ENCODE results near the gene CTSZ. TPM values are rescaled to one million over a fixed set of nuclear protein-coding genes. Genes with fewer than 3 reads are reported as not detected.

Gene CTSZ
- total RNA-seq, 1 donor from 2014 or later, result 250 TPM

DNA sequence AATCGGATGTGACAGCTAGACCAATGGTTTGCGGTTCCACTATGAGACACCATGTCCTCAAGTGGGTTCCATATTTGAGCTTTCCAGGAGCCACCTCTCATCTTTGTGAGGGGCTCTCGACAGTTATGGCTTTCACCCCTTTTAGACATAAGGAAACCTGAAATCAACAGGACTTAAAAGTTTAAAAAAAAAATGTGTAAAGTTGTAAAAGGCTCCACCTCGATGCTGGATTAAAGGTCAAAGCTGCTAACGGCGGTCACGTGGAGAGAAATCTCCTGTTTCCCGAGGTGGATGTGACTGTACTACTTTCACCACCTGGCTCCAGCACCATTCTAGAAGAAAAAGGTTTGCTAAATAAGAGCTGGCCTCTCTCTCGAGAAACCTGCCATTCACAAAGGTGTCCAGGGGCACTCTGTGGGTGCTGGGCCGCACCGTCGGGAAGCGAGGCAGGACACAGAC is 24.5 kb upstream of the CTSZ start:
- DNase-seq, result no peak

DNA sequence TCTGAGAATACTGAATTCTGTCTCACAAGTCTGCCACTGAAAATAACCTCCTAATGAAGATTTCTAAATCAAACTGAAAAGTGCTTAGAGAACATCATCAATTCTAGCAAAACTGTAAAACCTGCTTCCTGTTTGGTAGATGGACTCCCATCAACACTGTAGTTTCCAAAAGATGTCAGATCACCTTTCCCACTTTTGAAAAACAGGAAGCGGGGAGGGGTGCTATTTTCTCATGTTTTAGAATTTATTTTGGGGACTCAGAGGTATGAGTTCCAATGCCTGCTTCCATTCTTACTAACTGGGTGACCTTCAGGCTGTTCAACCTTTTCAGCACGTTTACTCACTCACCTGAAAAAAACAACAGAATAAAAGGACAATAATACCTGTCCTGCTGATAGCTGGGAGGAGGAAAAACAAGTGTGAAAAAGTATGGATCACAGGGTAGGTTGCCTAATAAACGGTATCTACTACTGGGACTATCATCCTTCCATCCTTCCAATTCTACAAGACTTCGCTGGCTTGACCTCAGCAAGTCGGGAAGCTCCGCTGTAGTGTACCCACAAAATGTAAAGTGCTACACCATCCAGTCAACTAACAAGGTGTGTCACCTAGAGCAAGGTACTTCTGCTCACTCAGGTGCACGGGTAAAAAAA is 24.0 kb upstream of the CTSZ start:
- no peak for DNase-seq

DNA sequence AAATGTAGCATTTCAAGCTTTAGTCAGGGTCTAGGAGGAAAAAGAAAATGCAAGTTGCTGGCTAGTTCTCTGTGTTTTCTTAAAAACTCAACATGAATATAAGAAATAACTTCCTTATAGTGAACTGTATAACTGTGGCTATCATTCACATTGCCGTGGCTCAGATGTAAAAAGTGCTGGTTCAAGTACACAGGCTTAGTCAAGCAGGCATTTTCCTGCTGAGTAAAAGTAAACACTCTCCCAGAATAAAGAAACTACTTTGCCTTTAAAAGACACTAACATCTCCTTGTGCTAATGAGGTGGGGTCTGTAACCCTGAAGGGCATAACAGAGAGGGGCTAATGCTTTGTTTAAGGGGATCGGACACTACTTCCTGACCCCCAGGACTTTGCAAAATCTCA is 21.8 kb upstream of the CTSZ start:
- no peak for DNase-seq

DNA sequence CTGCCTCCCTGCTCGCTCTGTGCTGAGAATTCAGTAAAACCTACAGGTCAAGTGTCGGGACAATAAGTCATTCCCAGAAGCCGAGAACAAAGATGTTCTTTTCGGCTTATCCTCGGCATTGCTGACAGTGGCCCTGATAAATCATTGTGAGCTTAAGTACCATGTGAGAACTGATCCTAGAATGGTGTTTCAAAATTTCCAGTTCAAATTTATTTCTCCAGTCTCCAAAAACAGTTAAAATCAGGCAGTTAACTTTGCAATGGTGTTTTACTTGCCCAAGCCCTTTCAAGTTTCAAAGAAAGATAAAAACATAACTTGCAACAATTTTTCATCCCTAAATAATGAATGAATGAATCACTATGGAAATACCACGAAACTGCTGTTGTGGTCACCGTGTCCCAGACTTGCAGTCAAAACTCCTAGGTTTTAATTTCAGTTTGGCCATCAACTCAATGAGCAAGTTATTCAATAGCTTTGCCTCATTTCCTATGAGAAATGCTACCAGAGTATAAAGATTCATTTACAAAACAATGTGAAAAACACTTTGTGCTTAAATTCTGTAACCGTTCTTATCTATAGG is 20.8 kb upstream of the CTSZ start:
- no peak for DNase-seq

DNA sequence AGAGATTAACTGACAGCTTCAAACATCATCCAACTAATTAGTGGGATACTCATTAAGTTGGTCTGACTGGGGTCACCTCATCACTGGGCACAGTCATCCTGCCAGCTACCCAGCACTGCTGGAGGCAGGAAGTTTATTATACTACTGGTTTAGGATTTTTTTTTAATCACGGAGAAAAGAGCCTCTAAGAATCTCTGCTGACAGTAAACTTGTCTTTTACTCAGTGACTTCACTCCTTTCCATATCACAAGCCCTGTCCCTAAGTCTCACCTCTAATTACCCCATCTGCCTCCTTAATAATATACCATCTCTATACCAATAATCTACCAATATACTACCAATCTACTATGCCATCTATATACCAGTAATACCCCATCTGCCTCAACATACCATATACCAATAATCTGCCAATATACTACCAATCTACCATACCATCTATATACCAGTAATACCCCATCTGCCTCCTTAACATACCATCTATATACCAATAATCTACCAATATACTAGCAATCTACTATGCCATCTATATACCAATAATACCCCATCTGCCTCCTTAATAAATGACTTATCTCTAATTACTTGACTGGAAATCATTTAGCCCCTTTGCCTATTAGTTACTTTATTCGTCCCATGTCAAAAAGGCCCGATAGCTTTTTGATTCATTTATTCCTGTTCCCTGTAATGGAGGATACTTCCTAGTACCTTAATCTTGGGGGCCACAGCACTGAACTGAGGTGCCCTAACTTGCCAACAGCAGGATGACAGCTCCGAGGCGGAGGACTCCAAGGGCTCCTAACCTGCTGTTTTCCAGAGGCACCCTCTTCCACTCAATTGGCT is 20.1 kb upstream of the CTSZ start:
- no peak for DNase-seq

DNA sequence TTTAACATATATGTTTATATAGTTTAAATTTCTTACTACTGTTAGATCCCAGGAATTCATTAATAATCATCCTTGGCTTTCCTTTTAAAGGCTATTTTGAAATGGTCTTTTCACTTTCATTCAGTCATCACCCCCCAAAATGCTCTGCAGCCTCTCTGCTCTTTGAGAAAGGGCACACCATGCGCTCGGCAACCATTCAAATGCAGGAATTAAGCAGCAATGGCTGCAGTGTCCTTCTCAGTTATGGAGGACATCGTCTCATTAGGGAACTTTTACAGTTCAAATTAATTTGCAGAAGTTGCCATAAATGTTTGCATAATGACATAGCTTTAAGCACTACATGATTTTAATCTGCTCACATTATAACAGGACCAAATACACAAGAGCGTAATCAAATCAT is 18.5 kb upstream of the CTSZ start:
- DNase-seq, result no peak

DNA sequence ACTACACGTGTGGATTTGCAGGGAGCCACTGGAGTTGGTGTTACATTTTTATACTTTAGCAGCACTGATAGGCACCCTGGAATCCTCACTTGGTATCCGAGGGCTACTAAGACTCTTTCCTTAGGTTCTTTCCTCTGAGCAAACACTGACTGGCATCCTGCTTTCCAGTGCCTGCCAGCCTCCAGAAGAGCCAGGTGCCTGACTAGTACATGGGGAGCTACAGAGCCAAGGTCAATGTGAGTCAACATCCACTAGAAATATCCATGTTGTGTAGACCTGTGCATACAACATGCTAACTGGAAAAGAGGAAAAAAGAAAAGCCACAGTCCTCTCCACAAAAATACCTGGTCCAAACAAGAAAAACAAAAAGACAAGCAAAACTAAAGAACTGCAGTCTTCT is 18.0 kb upstream of the CTSZ start:
- no peak for DNase-seq

DNA sequence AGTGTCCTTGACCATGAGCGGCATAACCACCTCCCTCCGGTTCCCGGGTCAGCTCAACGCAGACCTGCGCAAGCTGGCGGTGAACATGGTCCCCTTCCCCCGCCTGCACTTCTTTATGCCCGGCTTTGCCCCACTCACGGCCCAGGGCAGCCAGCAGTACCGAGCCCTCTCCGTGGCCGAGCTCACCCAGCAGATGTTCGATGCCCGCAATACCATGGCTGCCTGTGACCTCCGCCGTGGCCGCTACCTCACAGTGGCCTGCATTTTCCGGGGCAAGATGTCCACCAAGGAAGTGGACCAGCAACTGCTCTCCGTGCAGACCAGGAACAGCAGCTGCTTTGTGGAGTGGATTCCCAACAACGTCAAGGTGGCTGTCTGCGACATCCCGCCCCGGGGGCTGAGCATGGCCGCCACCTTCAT is 17.1 kb upstream of the CTSZ start:
- no peak for DNase-seq

DNA sequence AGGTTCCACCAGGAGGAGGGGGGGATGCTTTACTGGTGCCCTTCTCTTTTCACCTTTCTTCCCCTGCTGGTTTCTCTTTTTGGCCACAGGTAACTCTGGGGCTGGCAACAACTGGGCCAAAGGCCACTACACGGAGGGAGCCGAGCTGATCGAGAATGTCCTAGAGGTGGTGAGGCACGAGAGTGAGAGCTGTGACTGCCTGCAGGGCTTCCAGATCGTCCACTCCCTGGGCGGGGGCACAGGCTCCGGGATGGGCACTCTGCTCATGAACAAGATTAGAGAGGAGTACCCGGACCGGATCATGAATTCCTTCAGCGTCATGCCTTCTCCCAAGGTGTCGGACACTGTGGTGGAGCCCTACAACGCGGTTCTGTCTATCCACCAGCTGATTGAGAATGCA is 16.6 kb upstream of the CTSZ start:
- no peak for DNase-seq

DNA sequence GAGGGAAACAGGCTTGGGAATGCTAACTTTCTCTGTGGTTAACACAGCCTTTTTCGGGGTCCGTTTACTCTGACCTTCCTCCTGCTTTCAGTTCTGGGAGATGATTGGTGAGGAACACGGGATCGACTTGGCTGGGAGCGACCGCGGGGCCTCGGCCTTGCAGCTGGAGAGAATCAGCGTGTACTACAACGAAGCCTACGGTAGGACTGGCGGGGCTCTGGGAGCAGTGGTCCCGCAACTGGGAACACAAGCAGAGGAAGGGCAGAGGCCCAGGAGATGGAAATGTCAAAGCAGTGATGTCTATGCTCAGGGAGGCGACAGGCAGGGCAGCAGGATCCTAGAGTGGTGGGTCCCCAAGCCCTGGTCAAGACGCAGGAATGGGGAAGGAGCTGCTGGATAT is 15.7 kb upstream of the CTSZ start:
- DNase-seq, result no peak

DNA sequence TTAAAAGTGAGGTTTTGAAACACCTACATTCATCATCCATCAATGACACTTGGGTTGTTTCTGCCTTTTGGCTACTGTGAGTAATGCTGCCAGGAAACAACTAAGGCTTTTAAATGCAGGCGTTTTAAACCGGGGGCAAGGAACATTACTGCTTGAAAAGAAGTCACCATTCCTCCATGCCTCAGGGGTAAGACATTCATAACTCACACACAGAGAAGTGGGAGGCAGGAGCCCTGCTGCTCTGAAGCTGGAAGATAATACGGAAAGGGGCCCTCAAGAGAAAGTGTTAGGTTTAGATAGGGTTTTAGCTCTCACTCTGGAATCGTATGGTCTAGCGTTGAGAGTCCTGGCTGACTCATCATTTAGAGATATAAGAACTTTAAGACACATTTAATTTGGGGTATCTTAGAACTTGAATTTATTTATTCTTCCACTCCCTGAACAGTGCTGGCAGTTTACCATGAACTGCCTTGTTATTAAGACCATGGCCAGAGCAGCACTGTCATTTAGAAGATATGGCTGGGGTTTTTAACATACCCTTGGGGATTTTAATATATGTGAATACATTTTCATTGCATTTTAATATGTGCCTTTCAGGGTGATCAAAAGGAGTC is 14.0 kb upstream of the CTSZ start:
- no peak for DNase-seq

DNA sequence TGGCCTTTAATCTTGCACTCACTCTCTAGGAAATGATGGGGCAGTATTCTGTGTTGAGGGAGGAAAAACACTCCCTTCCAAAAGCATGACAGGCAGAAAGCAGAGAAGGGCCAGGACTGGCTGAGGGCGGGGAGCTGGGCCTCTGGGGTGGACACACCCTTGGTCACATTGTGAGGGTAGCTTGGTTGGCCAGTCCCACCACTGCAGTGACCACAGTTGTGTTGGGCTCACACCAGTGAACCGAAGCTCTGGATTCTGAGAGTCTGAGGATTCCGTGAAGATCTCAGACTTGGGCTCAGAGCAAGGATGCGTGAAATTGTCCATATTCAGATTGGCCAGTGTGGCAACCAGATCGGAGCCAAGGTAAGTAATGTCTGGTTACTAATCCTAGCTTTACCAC is 12.2 kb upstream of the CTSZ start, which contains the start of gene TUBB1:
TUBB1 (plus strand) TSS at position 213 of the 400 bp plus-strand sequence; CDS start at position 307, 94 bp downstream.
- DNase-seq, result no peak

DNA sequence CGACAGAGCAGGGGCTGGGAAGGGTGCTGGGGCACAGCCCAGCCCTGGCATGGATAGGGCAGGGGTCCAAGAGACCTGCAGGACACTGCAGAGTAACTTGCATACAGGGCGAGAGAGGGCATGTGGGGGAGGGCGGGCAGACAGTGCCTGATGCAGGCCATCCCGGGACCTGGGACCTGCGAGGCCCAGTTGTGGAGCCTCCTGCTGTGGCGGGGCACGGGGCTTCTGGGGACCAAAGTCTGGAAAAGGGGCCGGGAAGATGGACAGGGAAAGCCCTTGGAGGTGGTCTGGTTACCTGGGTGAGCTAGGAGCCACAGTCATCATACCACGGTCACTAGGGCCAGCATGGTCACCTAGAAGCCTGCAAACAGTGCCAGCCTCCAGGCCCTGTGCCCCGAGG is 11.8 kb upstream of the CTSZ start:
- no peak for DNase-seq

DNA sequence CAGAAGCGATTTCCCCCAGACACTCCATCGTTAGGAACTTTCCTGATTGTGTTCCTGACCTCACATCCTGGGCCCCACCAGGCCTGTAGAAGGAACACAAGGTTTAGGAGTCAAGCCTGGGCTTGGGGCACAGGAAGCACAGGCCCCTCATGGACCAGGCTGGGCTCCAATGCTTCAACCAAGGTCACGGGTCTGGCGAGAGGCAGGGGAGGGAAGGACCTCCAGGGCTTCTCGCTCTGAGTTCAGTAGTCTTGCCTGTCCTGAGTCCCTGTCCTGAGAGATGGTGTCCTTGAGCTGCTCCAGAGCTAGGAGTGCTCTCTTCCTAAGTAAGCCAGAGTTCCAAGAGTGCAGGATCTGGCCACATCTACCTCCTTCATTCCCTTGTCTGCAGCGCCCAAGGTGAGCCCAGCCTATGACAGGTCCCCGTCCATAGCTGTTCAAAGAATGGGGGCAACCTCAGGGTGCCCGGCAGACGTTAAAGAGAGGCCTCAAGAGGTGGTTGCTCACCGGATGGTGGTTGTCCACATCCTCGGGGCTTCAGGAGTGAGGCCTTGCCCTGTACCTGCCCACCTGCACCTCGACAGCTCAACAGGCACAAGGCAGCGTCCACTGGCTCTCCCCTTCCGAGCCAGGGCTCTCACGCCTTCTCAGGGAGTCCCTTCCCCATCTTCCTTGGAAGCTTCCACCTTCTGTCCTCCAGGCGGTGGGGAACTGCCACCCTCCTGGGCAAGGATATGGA is 10.6 kb upstream of the CTSZ start:
- DNase-seq, result no peak

DNA sequence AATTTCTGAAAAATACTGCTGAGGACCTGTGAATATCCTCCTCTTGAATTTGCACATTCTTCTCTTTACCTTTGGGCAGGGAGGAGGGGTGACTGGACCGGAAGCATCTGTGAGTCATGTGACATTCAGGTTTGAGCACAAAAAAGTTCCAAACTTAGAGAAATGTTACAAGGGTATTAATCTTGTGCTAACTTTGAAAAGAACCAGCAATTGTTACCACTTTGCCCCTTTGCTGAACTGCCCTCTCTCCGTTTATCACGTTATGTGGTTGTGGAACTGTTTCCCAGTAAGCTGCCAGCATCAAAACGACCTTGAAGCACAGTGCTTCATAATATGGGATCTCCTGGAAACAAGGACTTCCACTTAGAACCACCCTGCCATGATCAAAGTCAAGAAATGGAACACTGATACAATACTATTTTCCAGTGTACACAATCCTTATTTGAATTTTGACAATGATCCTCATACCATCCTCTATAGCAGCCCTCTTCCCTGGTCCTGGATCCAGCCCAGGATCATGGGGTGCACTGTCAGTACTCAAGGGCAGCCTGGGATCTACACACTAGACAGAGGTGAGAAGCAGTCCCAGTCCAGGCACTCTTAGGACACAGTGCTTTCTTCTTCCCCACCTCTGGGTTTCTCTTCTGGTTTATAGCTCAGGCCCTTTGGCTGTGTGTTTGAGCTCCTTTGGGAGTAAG is 9.9 kb upstream of the CTSZ start:
- peak; percentile 55 for DNase-seq

DNA sequence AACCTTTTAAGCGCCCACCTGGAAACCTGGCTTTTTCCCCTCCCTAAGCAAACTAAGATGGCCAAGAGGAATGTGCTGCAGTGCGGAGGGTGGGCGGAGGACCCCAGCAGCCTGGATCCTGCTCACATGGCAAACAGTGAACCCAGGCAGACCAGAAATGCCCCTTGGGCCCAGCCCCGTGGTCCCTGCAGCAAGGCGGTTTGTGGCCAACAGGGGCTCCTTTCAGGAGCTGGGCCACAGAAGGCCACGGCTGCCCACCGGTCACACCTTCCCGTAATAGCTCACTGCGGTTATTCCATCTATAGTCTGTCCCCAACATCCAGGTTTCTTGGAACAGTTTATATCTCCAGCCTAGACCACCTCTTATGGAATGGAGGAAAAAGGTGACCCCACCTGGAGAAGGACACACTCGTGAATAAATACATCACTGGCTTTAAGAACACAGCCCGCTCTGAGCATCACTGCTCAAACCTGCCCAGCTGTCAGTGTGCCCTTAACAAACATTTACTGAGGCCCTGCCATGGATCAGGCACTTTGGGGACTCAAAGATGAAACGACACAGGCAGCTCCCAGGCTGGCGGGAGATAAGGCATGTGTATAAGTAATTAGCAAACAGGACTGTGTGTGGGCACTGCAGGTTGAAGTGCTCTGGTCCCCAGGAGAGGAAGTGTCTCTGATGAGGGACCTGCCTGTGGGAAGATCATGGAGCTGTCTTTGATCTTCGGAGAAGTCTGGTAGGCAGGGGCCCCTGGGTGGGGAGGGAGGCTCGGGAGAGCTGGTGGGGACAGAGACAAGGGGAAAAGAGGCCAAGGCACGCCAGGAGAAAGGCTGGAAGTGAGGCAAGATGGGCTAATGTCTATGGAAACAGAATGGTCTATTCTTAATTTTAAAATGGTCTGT is 9.0 kb upstream of the CTSZ start:
- DNase-seq, result no peak

DNA sequence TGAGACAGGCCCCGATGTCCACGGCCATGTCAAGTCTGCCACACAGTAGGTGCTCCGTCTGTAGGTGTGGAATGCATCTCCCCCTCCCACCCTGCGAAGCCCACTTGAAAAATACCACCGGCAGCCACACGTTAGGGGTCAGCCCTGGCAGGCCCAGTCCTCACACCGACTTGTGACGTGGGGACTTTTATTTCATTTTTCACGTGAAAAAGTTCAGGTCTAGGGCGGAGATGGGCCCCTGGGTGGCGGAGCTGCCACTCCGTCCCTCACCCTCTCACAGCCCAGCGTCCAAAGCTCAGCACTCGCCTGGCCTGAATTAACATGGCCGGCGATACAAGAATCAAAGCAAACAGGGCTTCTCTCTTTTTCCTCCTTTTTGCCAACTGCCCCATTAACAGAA is 8.4 kb upstream of the CTSZ start:
- no peak for DNase-seq

DNA sequence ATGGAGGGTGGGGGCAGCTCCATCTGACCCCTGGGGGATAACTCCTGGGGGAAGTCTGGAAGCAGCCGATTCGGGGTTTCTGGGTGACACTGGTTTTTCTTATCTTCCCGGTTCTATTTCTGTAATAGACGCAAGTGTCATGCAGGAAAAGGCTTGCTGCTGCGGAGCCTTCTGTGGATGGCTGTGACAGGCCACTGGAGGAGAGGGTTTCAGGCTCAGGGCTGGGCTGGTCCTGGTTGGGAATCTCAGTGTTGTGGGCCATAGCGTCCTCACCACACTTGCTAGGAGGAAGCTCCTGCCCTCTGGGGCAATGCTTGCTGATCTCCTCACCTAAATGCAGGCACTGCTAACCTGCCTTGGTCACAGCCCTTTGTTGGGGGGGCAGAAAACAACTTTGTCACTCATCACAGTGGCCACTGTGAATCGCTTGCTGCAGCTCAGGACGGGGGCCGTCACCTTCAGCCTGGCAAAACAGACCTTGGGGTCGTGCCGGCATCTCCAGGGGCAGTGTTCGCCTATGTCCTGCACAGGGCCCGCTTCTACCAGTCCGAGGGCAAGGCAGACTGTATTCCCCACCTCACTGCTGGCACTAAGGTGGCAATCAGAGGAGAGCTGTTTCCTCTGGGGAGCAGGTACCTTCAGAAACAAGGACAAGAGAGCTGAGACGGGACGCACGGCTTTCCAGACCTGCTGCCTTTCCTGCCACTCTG is 7.8 kb upstream of the CTSZ start:
- no peak for DNase-seq

DNA sequence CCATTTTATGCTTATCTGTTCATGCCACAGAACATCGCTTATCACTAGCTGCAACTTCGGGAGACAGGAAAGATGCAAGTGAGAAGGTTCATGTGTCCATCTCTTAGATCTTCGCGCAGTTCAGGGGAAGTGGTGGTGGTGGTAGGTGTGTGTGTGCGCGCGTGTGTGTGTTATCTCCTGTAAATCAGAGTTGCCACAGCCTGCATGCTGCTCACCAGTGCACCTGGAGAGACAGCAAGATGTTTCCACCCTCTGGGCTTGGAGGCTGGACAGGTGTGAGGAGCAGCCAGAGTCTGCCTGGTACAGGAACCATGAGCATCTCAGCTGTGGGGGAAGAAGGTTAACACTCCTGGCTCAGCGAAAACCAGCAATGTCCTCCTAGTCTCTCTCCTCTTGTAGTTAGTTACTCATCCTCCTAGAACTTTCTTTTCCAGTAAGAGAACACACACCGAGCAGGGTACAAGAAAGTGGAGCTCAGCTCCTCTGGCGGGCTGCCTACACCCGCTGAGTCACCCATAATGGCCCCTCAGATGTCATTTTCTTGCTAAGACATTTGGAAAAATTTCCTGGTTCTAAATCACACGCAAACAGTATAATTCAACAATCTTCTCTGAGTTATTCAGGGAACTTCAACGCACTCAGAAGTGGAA is 7.0 kb upstream of the CTSZ start:
- no peak for DNase-seq

Data from dermis blood vessel endothelial cell (primary cell).